GM21825 (cell line): ENCODE data around the gene UBA6.
A peak's percentile ranks its signal among the peaks of the same experiment; 100 is the strongest.
"Not testable (repeated sequence)": the region's sequence is repeated elsewhere in the genome, so short reads cannot be mapped to it uniquely, and the experiment has no call there.

Experiments used
- ATAC-seq: cut with Tn5 transposase; IDR thresholded peaks from one replicate; pipeline ENCODE4 v1.9.1; 2021; ENCODE audit warnings: mild to moderate bottlenecking, moderate library complexity; ENCODE audit not compliant: unreplicated experiment

Gene UBA6

GRCh38 chr4:67714248-67714583 is 13.3 kb upstream of the UBA6 start:
- peak; percentile 89 for ATAC-seq

- ATAC-seq: no peak
Measured at GRCh38 chr4:67713529-67714247, 12.7 kb upstream of the UBA6 start.

GRCh38 chr4:67712650-67713528 is 11.9 kb upstream of the UBA6 start:
- ATAC-seq: no peak

- ATAC-seq: no peak
Measured at GRCh38 chr4:67712000-67712625, 11.2 kb upstream of the UBA6 start.

GRCh38 chr4:67706682-67707081 is 5.7 kb upstream of the UBA6 start:
- not testable (repeated sequence) for ATAC-seq

GRCh38 chr4:67704843-67705242 is 3.9 kb upstream of the UBA6 start:
- no peak for ATAC-seq

- ATAC-seq: no peak
Measured at GRCh38 chr4:67702166-67702565, 1.2 kb upstream of the UBA6 start.

GRCh38 chr4:67701517-67701850 is 529 bp upstream of the UBA6 start:
- no peak for ATAC-seq

- no peak for ATAC-seq
Measured at GRCh38 chr4:67700116-67700737, 728 bp downstream of the UBA6 start.

- no peak for ATAC-seq
Measured at GRCh38 chr4:67699603-67700002, 1.4 kb downstream of the UBA6 start.

- no peak for ATAC-seq
Measured at GRCh38 chr4:67697860-67698687, 2.9 kb downstream of the UBA6 start.

- ATAC-seq: no peak
Measured at GRCh38 chr4:67696061-67696460, 4.9 kb downstream of the UBA6 start.

GRCh38 chr4:67694662-67695061 is 6.3 kb downstream of the UBA6 start:
- no peak for ATAC-seq

GRCh38 chr4:67691328-67691727 is 9.6 kb downstream of the UBA6 start:
- no peak for ATAC-seq

- no peak for ATAC-seq
Measured at GRCh38 chr4:67687636-67688035, 13.3 kb downstream of the UBA6 start.

- ATAC-seq: no peak
Measured at GRCh38 chr4:67685532-67685859, 15.5 kb downstream of the UBA6 start.

- ATAC-seq: no peak
Measured at GRCh38 chr4:67684839-67685531, 16.0 kb downstream of the UBA6 start.

- ATAC-seq: no peak
Measured at GRCh38 chr4:67682266-67682665, 18.7 kb downstream of the UBA6 start.

- no peak for ATAC-seq
Measured at GRCh38 chr4:67680581-67681222, 20.3 kb downstream of the UBA6 start.

GRCh38 chr4:67678612-67679011 is 22.3 kb downstream of the UBA6 start:
- no peak for ATAC-seq
